ENCODE measurements around the gene ARHGAP26. TPM values are rescaled to one million over a fixed set of nuclear protein-coding genes. Genes with fewer than 3 reads are reported as not detected.

ARHGAP26 gene
- total and polyA plus RNA-seq, 4 donors, result 5.4 to 52.3 (median 30.4) TPM

DNA sequence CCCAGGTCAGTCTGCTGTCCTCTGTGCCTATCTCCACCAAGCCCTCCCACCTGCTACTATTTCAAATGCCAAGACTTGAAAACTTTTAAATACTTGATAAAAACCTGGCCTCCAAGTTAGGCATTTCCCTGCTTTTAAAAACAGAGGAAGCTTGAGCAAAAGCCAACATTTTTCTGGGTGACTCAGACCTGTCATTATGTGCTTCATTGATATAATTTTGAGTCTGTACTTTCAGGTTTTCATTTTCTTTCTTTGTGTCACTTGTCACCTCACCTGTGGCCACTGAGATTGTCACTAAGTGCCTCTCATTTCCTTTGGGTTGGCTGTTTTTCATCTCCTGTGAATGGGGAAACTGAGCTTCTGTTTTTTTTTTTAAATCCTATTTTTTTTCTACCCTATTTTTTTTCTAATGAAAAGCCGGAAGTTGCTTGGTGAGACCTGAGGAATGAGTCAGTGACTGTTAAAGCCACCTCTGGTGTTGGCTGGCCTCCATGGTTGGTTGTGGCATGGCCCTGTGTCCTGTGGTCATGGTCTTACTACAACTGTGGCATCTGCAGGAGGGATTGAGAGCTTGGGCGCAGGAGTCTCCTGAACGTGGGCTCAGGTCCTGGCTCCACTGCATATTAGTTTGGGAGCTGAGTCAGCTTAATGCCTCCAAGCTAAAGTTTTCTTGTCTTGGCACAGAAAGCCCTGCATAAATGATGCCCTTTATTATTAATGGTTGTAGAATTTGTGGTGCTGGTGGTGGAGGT, 56.7 kb downstream of the ARHGAP26 start:
- Histone ChIP-seq H3K27ac (ENCODE audit: low read depth in 1 of 2, low read length in 1 of 2) (peak overlapping the region in 1 of 2 donors; percentile 45), H3K4me3 (no peak overlapping the region), H3K27me3 (ENCODE audit: control insufficient read depth in 3 of 3, insufficient read depth in 3 of 3, low read length in 2 of 3) (no peaks in the 10 kb centered on the region), H3K9me3 (ENCODE audit: control insufficient read depth in 4 of 4, insufficient read depth in 3 of 4, low read length in 3 of 4) (no peaks in the 10 kb centered on the region), H3K36me3 (ENCODE audit: control insufficient read depth in 4 of 4, insufficient read depth in 4 of 4, low read length in 4 of 4) (no peaks in the 10 kb centered on the region), H3K4me1 (ENCODE audit: control insufficient read depth in 5 of 5, insufficient read depth in 5 of 5, low read length in 5 of 5) (peaks cover 0 to 47% (median 0%) of the 10 kb centered on the region in 5 donors), H3K9ac (ENCODE audit: insufficient read depth in 1 of 2, low read length in 2 of 2) (no peak overlapping the region)
- DNase-seq (no peak), ATAC-seq (ENCODE audit: insufficient read depth, low FRiP score) (no peak)
- 41 to 61% methylated on average over 3 of the region's 3 CpGs for WGBS, 2 donors
- TF ChIP-seq, protein P1, sequence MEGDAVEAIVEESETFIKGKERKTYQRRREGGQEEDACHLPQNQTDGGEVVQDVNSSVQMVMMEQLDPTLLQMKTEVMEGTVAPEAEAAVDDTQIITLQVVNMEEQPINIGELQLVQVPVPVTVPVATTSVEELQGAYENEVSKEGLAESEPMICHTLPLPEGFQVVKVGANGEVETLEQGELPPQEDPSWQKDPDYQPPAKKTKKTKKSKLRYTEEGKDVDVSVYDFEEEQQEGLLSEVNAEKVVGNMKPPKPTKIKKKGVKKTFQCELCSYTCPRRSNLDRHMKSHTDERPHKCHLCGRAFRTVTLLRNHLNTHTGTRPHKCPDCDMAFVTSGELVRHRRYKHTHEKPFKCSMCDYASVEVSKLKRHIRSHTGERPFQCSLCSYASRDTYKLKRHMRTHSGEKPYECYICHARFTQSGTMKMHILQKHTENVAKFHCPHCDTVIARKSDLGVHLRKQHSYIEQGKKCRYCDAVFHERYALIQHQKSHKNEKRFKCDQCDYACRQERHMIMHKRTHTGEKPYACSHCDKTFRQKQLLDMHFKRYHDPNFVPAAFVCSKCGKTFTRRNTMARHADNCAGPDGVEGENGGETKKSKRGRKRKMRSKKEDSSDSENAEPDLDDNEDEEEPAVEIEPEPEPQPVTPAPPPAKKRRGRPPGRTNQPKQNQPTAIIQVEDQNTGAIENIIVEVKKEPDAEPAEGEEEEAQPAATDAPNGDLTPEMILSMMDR (IDR thresholded peaks at IDR 0.05; ENCODE audit: control extremely low read depth, extremely low read depth), result no peak

DNA sequence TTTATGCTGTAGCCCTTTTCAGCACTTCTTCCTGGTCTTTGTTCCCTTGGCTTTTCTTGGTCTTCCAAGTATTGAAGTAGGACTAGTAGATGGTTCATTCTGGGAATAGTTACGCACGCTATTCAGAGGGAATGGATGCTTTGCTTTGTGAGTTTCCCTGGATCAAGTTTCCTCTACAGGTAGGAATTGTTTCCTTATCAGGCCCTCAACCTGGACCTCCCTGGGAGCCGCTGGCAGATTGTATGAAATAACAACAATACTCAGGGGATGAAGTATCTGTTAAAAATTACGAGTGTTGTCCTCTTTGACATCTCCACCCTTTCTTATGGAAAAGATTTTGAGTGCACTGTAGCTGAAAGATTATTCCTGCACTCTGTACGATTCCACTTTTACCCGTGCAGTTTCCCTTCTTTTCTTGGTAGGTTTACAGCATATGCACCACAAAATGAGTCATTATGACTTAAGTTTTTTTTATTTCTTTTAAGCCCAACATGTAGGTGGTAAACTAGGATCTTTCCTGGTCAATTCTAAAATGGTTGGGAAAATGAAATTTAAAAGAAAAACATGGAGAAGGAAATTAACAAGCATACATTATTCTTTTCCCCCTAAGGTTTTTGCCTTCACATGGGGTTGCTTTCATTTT, 57.9 kb downstream of the ARHGAP26 start:
- Histone ChIP-seq H3K4me1 (ENCODE audit: control insufficient read depth in 5 of 5, insufficient read depth in 5 of 5, low read length in 5 of 5) (peaks cover 0 to 47% (median 0%) of the 10 kb centered on the region in 5 donors), H3K27ac (ENCODE audit: low read depth in 1 of 2, low read length in 1 of 2) (no peak overlapping the region), H3K4me3 (no peak overlapping the region), H3K27me3 (ENCODE audit: control insufficient read depth in 3 of 3, insufficient read depth in 3 of 3, low read length in 2 of 3) (no peaks in the 10 kb centered on the region), H3K9ac (ENCODE audit: insufficient read depth in 1 of 2, low read length in 2 of 2) (no peak overlapping the region), H3K9me3 (ENCODE audit: control insufficient read depth in 4 of 4, insufficient read depth in 3 of 4, low read length in 3 of 4) (no peaks in the 10 kb centered on the region), H3K36me3 (ENCODE audit: control insufficient read depth in 4 of 4, insufficient read depth in 4 of 4, low read length in 4 of 4) (no peaks in the 10 kb centered on the region)
- DNase-seq (no peak), ATAC-seq (ENCODE audit: insufficient read depth, low FRiP score) (no peak)
- TF ChIP-seq, protein P1 (IDR thresholded peaks at IDR 0.05; ENCODE audit: control extremely low read depth, extremely low read depth), result no peak
- 91% methylated on average over 6 of the region's 6 CpGs for WGBS, 2 donors

GRCh38 chr5:142828797-142829535, 58.8 kb downstream of the ARHGAP26 start:
- no peak for DNase-seq
- peaks cover 0 to 43% (median 0%) of the 10 kb centered on the region in 5 donors for H3K4me1 ChIP-seq (ENCODE audit: control insufficient read depth in 5 of 5, insufficient read depth in 5 of 5, low read length in 5 of 5)

More at GRCh38 chr5:142828797-142829535, 58.8 kb downstream of the ARHGAP26 start:
- H3K9me3 ChIP-seq (ENCODE audit: control insufficient read depth in 4 of 4, insufficient read depth in 3 of 4, low read length in 3 of 4), result no peaks in the 10 kb centered on the region
- no peak for ATAC-seq (ENCODE audit: insufficient read depth, low FRiP score)
- no peaks in the 10 kb centered on the region for H3K36me3 ChIP-seq (ENCODE audit: control insufficient read depth in 4 of 4, insufficient read depth in 4 of 4, low read length in 4 of 4)
- H3K4me3 ChIP-seq, result no peak overlapping the region
- WGBS, 2 donors, result 93 to 96% methylated on average over 5 of the region's 5 CpGs
- H3K27me3 ChIP-seq (ENCODE audit: control insufficient read depth in 3 of 3, insufficient read depth in 3 of 3, low read length in 2 of 3), result no peaks in the 10 kb centered on the region
- no peak overlapping the region for H3K9ac ChIP-seq (ENCODE audit: insufficient read depth in 1 of 2, low read length in 2 of 2)
- TF ChIP-seq, protein P1 (IDR thresholded peaks at IDR 0.05; ENCODE audit: control extremely low read depth, extremely low read depth), result no peak
- peak overlapping the region in 1 of 2 donors; percentile 79 for H3K27ac ChIP-seq (ENCODE audit: low read depth in 1 of 2, low read length in 1 of 2)

Data from lung (tissue), 12 donors.